HEK293 (cell line): Measurements from ENCODE around the gene MBTD1.

Experiments used
- BCL11A ChIP-seq: fragments of 450-650 bp; formaldehyde crosslinking; IDR thresholded peaks from 2 replicates; pipeline ENCODE4 v1.5.1; 2016; ENCODE audit warnings: low read depth, missing biosample characterization, missing genetic modification characterization
- CTCF ChIP-seq: fragments of 450-650 bp; formaldehyde crosslinking; IDR thresholded peaks from 2 replicates; pipeline ENCODE4 v1.5.1; 2016; ENCODE audit warnings: missing biosample characterization, missing genetic modification characterization
- KLF1 ChIP-seq: fragments of 450-650 bp; formaldehyde crosslinking; IDR thresholded peaks from 2 replicates; pipeline ENCODE4 v1.5.1; 2016; ENCODE audit warnings: missing biosample characterization, missing genetic modification characterization
- MZF1 ChIP-seq: fragments of 450-650 bp; formaldehyde crosslinking; IDR thresholded peaks from 2 replicates; pipeline ENCODE4 v1.5.1; 2017; ENCODE audit warnings: missing biosample characterization, missing genetic modification characterization, borderline replicate concordance
- REPIN1 ChIP-seq: fragments of 450-650 bp; formaldehyde crosslinking; IDR thresholded peaks from 2 replicates; pipeline ENCODE4 v1.5.1; 2017; ENCODE audit warnings: missing biosample characterization, missing genetic modification characterization, low read depth
- SALL2 ChIP-seq: fragments of 450-650 bp; formaldehyde crosslinking; IDR thresholded peaks from 2 replicates; pipeline ENCODE4 v1.5.0; 2017; ENCODE audit warnings: missing biosample characterization, mild to moderate bottlenecking, missing genetic modification characterization, borderline replicate concordance
- SP2 ChIP-seq: fragments of 450-650 bp; formaldehyde crosslinking; IDR thresholded peaks from 2 replicates; pipeline ENCODE4 v1.5.1; 2016; ENCODE audit warnings: missing biosample characterization, missing genetic modification characterization
- ZBTB11 ChIP-seq: fragments of 450-650 bp; formaldehyde crosslinking; conservative IDR thresholded peaks from 2 replicates; pipeline ENCODE4 v1.5.1; 2016; ENCODE audit warnings: low read depth, missing biosample characterization, missing genetic modification characterization
- ZBTB21 ChIP-seq: fragments of 450-650 bp; formaldehyde crosslinking; IDR thresholded peaks from 2 replicates; pipeline ENCODE4 v1.5.1; 2017; ENCODE audit warnings: missing biosample characterization, missing genetic modification characterization
- ZBTB8A ChIP-seq: fragments of 450-650 bp; formaldehyde crosslinking; IDR thresholded peaks from 2 replicates; pipeline ENCODE4 v1.5.1; 2016; ENCODE audit warnings: missing biosample characterization, missing genetic modification characterization
- ZFP37 ChIP-seq: fragments of 450-650 bp; formaldehyde crosslinking; IDR thresholded peaks from 2 replicates; pipeline ENCODE4 v1.5.1; 2016; ENCODE audit warnings: missing biosample characterization, missing genetic modification characterization
- ZFP69B ChIP-seq: fragments of 450-650 bp; formaldehyde crosslinking; IDR thresholded peaks from 2 replicates; pipeline ENCODE4 v1.5.1; 2016; ENCODE audit warnings: missing biosample characterization, missing genetic modification characterization
- ZIC2 ChIP-seq: fragments of 450-650 bp; formaldehyde crosslinking; IDR thresholded peaks from 2 replicates; pipeline ENCODE4 v1.5.1; 2016; ENCODE audit warnings: missing biosample characterization, missing genetic modification characterization
- ZNF2 ChIP-seq: fragments of 450-650 bp; formaldehyde crosslinking; IDR thresholded peaks from 2 replicates; pipeline ENCODE4 v1.5.1; 2016; ENCODE audit warnings: missing biosample characterization, missing genetic modification characterization
- ZNF335 ChIP-seq: fragments of 450-650 bp; formaldehyde crosslinking; conservative IDR thresholded peaks from 2 replicates; pipeline ENCODE4 v1.5.1; 2016; ENCODE audit warnings: missing biosample characterization, missing genetic modification characterization
- ZNF341 ChIP-seq: fragments of 450-650 bp; formaldehyde crosslinking; IDR thresholded peaks from 2 replicates; pipeline ENCODE4; 2016; ENCODE audit warnings: low read depth, missing biosample characterization, missing genetic modification characterization
- ZNF623 ChIP-seq: fragments of 450-650 bp; formaldehyde crosslinking; IDR thresholded peaks from 2 replicates; pipeline ENCODE4 v1.5.1; 2016; ENCODE audit warnings: missing biosample characterization, missing genetic modification characterization
- ZNF629 ChIP-seq: fragments of 450-650 bp; formaldehyde crosslinking; IDR thresholded peaks from 2 replicates; pipeline ENCODE4 v1.5.1; 2017; ENCODE audit warnings: missing biosample characterization, missing genetic modification characterization
- ZNF654 ChIP-seq: fragments of 450-650 bp; formaldehyde crosslinking; IDR thresholded peaks from 2 replicates; pipeline ENCODE4 v1.5.1; 2016; ENCODE audit warnings: low read depth, missing biosample characterization, missing genetic modification characterization
- ZNF692 ChIP-seq: fragments of 450-650 bp; formaldehyde crosslinking; IDR thresholded peaks from 2 replicates; pipeline ENCODE4 v1.5.1; 2016; ENCODE audit warnings: missing biosample characterization, missing genetic modification characterization
- ZNF843 ChIP-seq: fragments of 450-650 bp; formaldehyde crosslinking; IDR thresholded peaks from 2 replicates; pipeline ENCODE4 v1.5.1; 2016; ENCODE audit warnings: missing biosample characterization, missing genetic modification characterization
- TF ChIP-seq, protein P1 (sequence below): fragments of 450-650 bp; formaldehyde crosslinking; IDR thresholded peaks from 2 replicates; pipeline ENCODE4 v1.5.1; 2016; ENCODE audit warnings: missing biosample characterization, missing genetic modification characterization
- TF ChIP-seq, protein P2 (sequence below): fragments of 450-650 bp; formaldehyde crosslinking; IDR thresholded peaks from 2 replicates; pipeline ENCODE4 v1.5.1; 2016; ENCODE audit warnings: missing biosample characterization, missing genetic modification characterization

Gene MBTD1

GRCh38 chr17:51166987-51167931 is 92.6 kb downstream of the MBTD1 start (continued):
- TF ChIP-seq KLF1 (tag by site-specific recombination) (peak; percentile 26; the same call in 1 of the 2 replicates), ZNF623 (tag by site-specific recombination) (no peak), ZNF843 (tag by site-specific recombination) (peak; percentile 45), ZNF341 (tag by site-specific recombination) (peak; percentile 47), BCL11A (tag by site-specific recombination) (0 out of 2 replicates have a peak, but pooled peaks have one; percentile 32), SALL2 (tag by site-specific recombination) (no peak), MZF1 (tag by site-specific recombination) (no peak), ZNF335 (tag by site-specific recombination) (peak; percentile 64), REPIN1 (tag by site-specific recombination) (0 out of 2 replicates have a peak, but pooled peaks have one; percentile 46), ZNF654 (tag by site-specific recombination) (0 out of 2 replicates have a peak, but pooled peaks have one; percentile 12), ZNF692 (tag by site-specific recombination) (peak; percentile 41; the same call in 1 of the 2 replicates), ZBTB8A (tag by site-specific recombination) (peak; percentile 88), ZFP37 (tag by site-specific recombination) (no peak; the same call in 1 of the 2 replicates), SP2 (tag by site-specific recombination) (peak; percentile 11; the same call in 1 of the 2 replicates), ZBTB21 (tag by site-specific recombination) (peak; percentile 30; the same call in 1 of the 2 replicates), ZIC2 (tag by site-specific recombination) (0 out of 2 replicates have a peak, but pooled peaks have one; percentile 35), ZFP69B (tag by site-specific recombination) (peak; percentile 66; the same call in 1 of the 2 replicates), CTCF (peak; percentile 91), ZBTB11 (tag by site-specific recombination) (0 out of 2 replicates have a peak, but pooled peaks have one; percentile 8), ZNF629 (tag by site-specific recombination) (0 out of 2 replicates have a peak, but pooled peaks have one; percentile 18), ZNF2 (tag by site-specific recombination) (peak; percentile 76; the same call in 1 of the 2 replicates)
- TF ChIP-seq, protein P1, sequence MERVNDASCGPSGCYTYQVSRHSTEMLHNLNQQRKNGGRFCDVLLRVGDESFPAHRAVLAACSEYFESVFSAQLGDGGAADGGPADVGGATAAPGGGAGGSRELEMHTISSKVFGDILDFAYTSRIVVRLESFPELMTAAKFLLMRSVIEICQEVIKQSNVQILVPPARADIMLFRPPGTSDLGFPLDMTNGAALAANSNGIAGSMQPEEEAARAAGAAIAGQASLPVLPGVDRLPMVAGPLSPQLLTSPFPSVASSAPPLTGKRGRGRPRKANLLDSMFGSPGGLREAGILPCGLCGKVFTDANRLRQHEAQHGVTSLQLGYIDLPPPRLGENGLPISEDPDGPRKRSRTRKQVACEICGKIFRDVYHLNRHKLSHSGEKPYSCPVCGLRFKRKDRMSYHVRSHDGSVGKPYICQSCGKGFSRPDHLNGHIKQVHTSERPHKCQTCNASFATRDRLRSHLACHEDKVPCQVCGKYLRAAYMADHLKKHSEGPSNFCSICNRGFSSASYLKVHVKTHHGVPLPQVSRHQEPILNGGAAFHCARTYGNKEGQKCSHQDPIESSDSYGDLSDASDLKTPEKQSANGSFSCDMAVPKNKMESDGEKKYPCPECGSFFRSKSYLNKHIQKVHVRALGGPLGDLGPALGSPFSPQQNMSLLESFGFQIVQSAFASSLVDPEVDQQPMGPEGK (tag by site-specific recombination): peak; percentile 75
- TF ChIP-seq, protein P2, sequence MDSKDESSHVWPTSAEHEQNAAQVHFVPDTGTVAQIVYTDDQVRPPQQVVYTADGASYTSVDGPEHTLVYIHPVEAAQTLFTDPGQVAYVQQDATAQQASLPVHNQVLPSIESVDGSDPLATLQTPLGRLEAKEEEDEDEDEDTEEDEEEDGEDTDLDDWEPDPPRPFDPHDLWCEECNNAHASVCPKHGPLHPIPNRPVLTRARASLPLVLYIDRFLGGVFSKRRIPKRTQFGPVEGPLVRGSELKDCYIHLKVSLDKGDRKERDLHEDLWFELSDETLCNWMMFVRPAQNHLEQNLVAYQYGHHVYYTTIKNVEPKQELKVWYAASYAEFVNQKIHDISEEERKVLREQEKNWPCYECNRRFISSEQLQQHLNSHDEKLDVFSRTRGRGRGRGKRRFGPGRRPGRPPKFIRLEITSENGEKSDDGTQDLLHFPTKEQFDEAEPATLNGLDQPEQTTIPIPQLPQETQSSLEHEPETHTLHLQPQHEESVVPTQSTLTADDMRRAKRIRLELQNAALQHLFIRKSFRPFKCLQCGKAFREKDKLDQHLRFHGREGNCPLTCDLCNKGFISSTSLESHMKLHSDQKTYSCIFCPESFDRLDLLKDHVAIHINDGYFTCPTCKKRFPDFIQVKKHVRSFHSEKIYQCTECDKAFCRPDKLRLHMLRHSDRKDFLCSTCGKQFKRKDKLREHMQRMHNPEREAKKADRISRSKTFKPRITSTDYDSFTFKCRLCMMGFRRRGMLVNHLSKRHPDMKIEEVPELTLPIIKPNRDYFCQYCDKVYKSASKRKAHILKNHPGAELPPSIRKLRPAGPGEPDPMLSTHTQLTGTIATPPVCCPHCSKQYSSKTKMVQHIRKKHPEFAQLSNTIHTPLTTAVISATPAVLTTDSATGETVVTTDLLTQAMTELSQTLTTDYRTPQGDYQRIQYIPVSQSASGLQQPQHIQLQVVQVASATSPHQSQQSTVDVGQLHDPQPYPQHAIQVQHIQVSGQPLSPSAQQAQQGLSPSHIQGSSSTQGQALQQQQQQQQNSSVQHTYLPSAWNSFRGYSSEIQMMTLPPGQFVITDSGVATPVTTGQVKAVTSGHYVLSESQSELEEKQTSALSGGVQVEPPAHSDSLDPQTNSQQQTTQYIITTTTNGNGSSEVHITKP (tag by site-specific recombination): peak; percentile 87
